Activated effector memory CD4-positive, alpha-beta T cell treated with anti-CD3 and anti-CD28 coated beads, Interleukin-2, amount 50 U/mL, for 16 hours (primary cell): ENCODE results near the gene SPANXN3.
"Not testable (repeated sequence)": the region's sequence is repeated elsewhere in the genome, so short reads cannot be mapped to it uniquely, and the experiment has no call there.

Experiments
- DNase-seq: peaks from one replicate; pipeline ENCODE4 v3.0.0-alpha.2; 2020

The SPANXN3 gene

DNA sequence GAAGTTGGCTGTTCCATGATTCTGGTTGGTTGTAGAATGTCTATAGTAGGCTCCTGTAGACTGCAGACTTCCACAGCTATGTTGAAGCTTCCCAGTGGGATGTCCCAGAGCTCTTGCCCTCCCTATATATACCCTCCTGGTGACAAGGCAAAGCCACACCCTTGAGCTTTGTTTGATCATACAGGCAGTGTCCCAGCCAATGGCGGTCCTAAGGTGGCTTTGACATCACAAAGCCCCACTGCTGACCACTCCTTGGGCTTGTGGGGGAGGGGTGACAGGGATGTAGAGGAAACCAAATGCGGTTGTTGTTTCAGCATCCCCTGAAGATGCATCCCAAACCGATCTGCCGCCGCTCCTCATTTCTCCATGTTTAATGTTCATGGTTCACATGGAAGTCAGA, at the start of gene SPANXN3:
SPANXN3 (minus strand) TSS at position 101 of the 400 bp plus-strand sequence; CDS start at position 17, 84 bp downstream.
- DNase-seq: not testable (repeated sequence)

DNA sequence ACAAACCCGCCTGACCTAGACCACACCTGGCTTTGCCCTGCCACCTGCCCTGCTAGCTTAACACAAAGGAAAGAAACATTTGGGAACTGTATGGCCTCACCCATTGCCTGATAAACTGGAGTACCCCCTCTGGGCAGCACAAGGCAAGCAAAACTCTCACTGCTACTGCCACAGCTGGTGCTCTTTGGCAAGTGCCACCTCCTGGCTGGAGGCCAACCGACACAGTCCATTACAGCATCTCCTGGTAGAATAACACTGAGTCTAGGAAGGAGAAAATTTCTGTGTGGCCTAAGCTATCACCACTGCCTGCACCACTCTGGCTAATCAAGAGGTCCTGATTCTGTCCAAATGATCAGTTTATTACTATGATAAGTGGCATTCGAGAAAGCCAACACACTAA, 18.9 kb upstream of the SPANXN3 start:
- no peak for DNase-seq

DNA sequence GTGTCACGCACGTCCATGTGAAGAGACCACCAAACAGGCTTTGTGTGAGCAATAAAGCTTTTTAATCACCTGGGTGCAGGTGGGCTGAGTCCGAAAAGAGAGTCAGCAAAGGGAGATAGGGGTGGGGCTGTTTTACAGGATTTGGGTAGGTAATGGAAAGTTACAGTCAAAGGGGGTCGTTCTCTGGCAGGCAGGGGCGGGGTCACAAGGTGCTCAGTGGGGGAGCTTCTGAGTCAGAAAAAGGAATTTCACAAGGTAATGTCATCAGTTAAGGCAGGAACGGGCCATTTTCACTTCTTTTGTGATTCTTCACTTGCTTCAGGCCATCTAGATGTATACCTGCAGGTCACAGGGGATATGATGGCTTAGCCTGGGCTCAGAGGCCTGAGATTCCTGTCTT, 15.1 kb downstream of the SPANXN3 start:
- DNase-seq: not testable (repeated sequence)

DNA sequence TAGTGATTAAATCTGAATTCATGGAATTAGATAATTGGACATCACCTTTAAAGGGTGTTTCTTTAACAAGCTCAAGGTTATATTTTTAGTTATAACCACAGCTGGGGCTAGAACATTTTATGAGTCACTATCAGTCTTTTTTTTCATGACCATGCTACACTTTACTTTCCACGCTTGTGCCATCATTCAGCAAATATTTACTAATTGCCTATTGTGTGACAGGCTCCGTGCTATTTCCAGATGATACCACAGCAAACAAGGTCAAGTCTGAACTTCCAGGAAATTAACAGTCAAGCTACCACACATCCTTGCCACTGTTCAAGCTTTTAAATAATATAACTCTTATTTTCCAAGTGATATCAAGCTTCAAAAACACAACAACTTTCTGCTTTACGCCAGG, 16.5 kb downstream of the SPANXN3 start:
- no peak for DNase-seq

DNA sequence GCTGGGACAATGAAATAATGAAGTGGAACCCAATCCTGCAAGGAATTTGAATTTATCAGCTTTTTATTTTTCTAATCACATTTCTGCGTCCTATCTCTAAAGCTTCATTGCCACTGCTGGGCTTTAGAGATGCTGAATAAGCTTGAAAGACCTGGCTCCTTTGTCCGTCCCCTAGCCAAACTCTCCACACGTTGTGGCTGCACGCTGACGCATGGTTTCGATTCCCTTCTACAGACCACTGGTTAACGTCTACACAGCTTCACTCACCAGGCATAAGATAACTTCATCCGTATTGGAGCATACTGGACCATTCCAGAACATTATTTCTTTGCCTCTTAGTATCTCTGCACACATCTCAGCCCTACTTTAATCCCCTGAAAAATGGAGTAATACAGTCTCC, 31.2 kb downstream of the SPANXN3 start:
- no peak for DNase-seq

GRCh38 chrX:143476751-143477150, 40.5 kb downstream of the SPANXN3 start:
- no peak for DNase-seq

- no peak for DNase-seq
Measured at GRCh38 chrX:143472347-143472938, 44.8 kb downstream of the SPANXN3 start.

DNA sequence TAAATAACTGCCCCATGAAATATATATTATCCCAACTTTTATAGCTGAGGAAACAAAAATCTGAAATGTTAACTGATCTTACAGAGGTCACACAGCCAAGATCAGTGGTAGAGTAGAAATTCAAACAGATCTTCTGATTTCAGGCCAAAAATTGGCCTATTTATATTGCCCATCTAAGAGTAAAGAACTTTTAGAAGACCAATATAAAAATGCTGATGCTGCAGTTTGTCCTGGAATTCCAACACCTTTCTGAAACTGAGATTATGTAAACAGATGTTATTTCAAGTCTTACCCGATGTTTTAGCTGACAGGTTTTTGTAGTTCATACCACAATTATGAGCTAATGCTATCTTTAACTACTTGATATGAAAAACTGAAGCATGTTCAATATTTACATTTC, 51.1 kb downstream of the SPANXN3 start:
- DNase-seq: no peak

DNA sequence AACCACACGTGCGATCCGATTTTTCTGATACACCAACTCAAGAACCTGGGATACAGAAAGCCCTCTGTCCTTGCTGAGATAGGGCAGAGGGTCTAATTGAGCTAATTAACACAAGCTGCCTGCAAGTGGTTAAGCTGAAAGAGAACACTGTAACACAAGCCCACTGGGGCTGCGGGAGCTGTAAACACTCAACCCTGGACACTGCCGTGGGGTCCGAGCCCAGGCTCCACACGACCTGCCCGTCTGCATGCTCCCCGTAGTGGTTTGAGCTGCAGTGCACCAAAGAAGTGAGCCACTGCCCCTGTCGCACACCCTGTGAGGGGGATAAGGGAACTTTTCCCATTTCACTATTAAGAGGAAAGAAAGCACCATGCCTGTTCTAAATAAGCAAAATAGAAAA, 54.6 kb downstream of the SPANXN3 start:
- DNase-seq: no peak

- DNase-seq: no peak
Measured at GRCh38 chrX:143461606-143462005, 55.7 kb downstream of the SPANXN3 start.
